Activated T-helper 1 cell treated with Interleukin-2 at 50 U/mL for 16 hours (primary cell): ENCODE results near the gene CHST5.

Source experiments
- DNase-seq: peaks from one replicate; pipeline ENCODE4 v3.0.0-alpha.2; 2020; ENCODE audit warnings: low read depth

CHST5 gene

GRCh38 chr16:75535901-75536300, at the start of gene CHST5:
TSS of gene CHST5 (minus strand) at chr16:75536108. CDS start at chr16:75530384, 5,724 bp downstream.
- no peak for DNase-seq

- DNase-seq = no peak
Observed at GRCh38 chr16:75584108-75584507, 48.2 kb upstream of the CHST5 start.

- DNase-seq = no peak
Observed at GRCh38 chr16:75579281-75579834, 43.5 kb upstream of the CHST5 start.

- DNase-seq = no peak
Observed at GRCh38 chr16:75578725-75579124, 42.8 kb upstream of the CHST5 start.

GRCh38 chr16:75578212-75578611, 42.3 kb upstream of the CHST5 start:
- no peak for DNase-seq

- no peak for DNase-seq
Observed at GRCh38 chr16:75576384-75576811, 40.5 kb upstream of the CHST5 start.

GRCh38 chr16:75575958-75576357, 40.0 kb upstream of the CHST5 start:
- no peak for DNase-seq

- DNase-seq = no peak
Observed at GRCh38 chr16:75573955-75574354, 38.0 kb upstream of the CHST5 start.

GRCh38 chr16:75572864-75573542, 37.1 kb upstream of the CHST5 start:
- no peak for DNase-seq

- DNase-seq = no peak
Observed at GRCh38 chr16:75570396-75571065, 34.6 kb upstream of the CHST5 start.

GRCh38 chr16:75567911-75568310, 32.0 kb upstream of the CHST5 start:
- no peak for DNase-seq

- no peak for DNase-seq
Observed at GRCh38 chr16:75566758-75567255, 30.9 kb upstream of the CHST5 start.

- DNase-seq = peak; percentile 84
Observed at GRCh38 chr16:75566040-75566757, 30.3 kb upstream of the CHST5 start, which contains the start of gene GABARAPL2. TSS of gene GABARAPL2 (plus strand) at chr16:75566379. CDS start at chr16:75566487, 108 bp downstream.

GRCh38 chr16:75565640-75566039, 29.7 kb upstream of the CHST5 start:
- no peak for DNase-seq

- DNase-seq = no peak
Observed at GRCh38 chr16:75559564-75560372, 23.9 kb upstream of the CHST5 start.

GRCh38 chr16:75558846-75559401, 23.0 kb upstream of the CHST5 start:
- no peak for DNase-seq

GRCh38 chr16:75556431-75556950, 20.6 kb upstream of the CHST5 start:
- DNase-seq = no peak

- DNase-seq = peak; percentile 95
Observed at GRCh38 chr16:75555707-75556430, 20.0 kb upstream of the CHST5 start, which contains the start of gene TMEM231. TSS of gene TMEM231 (minus strand) at chr16:75556252. CDS start at chr16:75556209, 43 bp downstream.

- DNase-seq = no peak
Observed at GRCh38 chr16:75555213-75555706, 19.4 kb upstream of the CHST5 start.

GRCh38 chr16:75552951-75553350, 17.0 kb upstream of the CHST5 start:
- DNase-seq = no peak
